Measurements from ENCODE around the gene MALRD1.
"Not testable (repeated sequence)": the region's sequence is repeated elsewhere in the genome, so short reads cannot be mapped to it uniquely, and the experiment has no call there.

Gene MALRD1

GRCh38 chr10:19498393-19499290 lies 450.0 kb downstream of the MALRD1 start:
- DNase-seq, result no peak

DNA sequence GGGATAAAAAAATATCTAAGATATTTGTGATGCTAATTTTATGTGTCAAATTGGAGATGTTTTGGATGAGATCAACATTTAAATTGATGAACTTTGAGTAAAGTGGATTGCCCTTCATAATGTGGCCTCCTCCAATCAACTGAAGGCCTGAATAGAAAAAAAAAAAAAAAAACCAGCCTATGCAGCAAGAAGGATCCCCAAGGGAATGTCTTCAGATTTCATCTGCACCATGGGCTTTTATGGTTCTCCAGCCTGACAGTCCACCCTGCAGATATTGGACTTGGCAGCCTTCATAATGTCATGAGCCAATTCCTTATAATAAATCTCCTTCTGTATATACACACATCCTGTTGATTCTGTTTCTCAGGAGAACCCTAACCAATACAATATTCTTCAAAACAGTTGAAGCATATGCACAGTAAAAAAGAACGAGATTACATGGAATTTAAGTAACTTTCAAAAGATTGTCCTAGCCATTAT lies 450.7 kb downstream of the MALRD1 start:
- no peak for DNase-seq

DNA sequence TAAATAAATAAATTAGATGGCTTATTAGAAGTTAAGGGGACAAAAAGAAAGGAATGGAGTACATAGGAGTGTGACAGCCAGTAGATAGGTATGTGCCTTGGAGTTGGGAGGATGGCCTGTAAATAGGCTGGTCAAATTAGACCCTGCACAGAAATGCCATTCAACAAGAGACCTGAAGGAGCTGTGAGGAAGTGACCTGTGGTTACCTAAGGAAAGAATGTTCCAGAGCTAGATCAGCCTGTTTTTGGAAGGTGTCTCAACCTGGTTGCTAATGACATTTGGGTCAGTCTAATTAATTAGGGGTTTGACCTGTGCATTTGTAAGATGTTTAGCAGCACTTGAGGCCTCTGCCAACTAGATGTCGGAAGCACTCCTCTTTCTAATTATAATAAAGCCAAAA lies 452.4 kb downstream of the MALRD1 start:
- no peak for DNase-seq

DNA sequence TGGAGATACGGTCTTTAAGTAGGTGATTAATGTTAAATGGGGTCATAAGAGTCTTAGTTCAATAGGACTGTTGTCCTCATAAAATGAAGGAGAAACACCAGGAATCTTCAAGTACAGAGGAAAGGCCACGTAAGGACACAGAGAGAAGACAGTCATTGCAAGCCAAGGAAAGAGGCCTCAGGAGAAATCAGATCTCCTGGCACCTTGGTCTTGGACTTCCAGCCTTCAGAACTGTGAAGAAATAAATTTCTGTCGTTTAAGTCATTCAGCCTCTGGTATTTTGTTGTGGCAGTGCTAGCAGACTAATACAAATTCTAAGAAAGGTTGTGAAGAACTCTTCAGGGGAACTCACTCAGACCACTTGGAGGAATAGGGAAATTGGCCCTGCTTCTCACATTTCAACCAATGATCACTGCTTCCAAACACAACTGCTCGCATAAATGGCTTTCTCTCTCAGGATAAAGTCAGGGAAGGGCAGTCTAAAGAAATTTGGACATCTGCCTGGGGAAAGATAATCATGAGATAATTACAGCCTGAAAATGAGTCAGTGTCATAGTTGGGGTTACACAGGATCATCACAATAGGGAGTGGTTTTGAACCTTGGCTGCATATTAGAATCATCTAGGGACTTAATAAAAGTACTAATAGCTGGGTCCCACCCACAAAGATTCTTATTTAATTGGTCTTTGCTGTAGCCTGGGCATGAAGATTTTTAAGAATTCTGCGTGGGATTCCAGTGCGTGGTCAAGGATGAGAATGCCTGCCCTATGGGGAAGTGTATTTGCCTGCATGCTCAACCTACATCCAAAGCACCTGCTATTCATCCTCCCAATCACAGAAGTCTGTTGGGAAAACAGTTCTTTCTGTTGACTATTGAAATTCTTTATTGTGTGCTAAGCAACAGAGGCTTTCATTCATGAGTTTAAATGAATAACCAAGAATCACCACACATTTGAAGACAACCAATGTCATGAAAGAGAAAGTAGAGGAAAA lies 457.0 kb downstream of the MALRD1 start:
- DNase-seq, result no peak

DNA sequence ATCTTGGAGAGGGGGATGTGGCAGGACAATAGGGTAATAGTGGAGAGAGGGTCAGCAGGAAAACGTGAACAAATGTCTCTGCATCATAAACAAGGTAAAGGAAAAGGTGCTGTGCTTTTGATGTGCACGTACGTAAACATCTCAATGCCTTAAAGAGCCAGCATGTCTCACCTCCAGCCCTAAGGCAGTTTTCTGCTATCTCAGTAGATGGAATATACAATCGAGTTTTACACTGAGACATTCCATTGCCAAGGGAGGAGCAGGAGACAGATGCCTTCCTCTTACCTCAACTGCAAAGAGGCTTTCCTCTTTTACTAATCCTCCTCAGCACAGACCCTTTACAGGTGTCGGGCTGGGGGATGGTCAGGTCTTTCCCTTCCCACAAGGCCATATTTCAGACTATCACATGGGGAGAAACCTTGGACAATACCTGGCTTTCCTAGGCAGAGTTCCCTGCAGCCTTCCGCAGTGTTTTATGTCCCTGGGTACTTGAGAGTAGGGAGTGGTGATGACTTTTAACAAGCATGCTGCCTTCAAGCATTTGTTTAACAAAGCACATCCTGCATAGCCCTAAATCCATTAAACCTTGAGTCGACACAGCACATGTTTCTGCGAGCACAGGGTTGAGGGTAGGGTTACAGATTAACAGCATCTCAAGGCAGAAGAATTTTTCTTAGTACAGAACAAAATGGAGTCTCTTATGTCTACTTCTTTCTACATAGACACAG lies 461.6 kb downstream of the MALRD1 start:
- DNase-seq, result not testable (repeated sequence)

GRCh38 chr10:19518109-19518508 lies 469.5 kb downstream of the MALRD1 start:
- DNase-seq, result no peak

- no peak for DNase-seq
Measured at GRCh38 chr10:19518632-19519031, 470.0 kb downstream of the MALRD1 start.

- DNase-seq, result no peak
Measured at GRCh38 chr10:19531324-19531723, 482.7 kb downstream of the MALRD1 start.

GRCh38 chr10:19532411-19532810 lies 483.8 kb downstream of the MALRD1 start:
- no peak for DNase-seq

DNA sequence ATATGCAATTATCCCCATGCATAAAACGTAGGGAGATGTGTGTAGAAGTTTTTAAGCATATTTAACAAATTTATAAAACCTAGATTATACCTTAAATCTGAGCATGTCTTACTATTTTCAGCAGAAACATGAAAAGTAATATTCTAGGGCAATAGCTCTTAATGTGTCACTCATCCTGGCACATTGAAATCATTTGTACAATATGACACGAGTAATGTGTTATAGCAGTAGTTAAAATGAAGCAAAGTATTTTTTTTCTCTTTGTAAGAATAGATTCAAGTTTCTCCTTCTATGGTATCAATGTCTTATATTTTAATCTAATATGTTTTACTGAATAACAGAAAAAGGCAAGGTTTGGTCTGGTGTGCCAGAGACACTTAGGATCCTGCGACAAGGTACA lies 492.7 kb downstream of the MALRD1 start:
- DNase-seq, result no peak

- DNase-seq, result no peak
Measured at GRCh38 chr10:19546224-19546623, 497.6 kb downstream of the MALRD1 start.

- DNase-seq, result no peak
Measured at GRCh38 chr10:19549503-19549902, 500.9 kb downstream of the MALRD1 start.

GRCh38 chr10:19556666-19557065 lies 508.1 kb downstream of the MALRD1 start:
- DNase-seq, result no peak

GRCh38 chr10:19561181-19561580 lies 512.6 kb downstream of the MALRD1 start:
- no peak for DNase-seq

GRCh38 chr10:19563388-19564141 lies 515.0 kb downstream of the MALRD1 start:
- no peak for DNase-seq

- no peak for DNase-seq
Measured at GRCh38 chr10:19570120-19570519, 521.5 kb downstream of the MALRD1 start.

DNA sequence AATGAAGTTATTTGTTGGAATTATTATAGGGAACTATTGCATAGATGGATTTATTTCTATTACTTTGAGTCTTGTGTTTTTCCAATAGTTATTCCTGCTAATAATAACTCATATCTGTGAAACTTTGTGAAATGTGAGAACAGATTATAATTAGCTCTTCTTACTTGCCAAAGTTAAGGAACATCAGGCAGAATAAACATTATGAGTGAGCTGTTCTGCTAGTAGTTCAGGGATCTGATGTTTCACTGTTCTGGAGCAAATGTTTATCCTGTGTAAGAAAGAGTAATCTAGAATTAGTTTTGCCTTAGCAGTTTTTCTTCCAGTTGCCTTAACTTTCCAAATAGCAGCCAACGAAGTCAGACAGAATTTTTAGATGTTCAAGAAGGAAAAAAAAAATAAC lies 522.4 kb downstream of the MALRD1 start:
- DNase-seq, result no peak

DNA sequence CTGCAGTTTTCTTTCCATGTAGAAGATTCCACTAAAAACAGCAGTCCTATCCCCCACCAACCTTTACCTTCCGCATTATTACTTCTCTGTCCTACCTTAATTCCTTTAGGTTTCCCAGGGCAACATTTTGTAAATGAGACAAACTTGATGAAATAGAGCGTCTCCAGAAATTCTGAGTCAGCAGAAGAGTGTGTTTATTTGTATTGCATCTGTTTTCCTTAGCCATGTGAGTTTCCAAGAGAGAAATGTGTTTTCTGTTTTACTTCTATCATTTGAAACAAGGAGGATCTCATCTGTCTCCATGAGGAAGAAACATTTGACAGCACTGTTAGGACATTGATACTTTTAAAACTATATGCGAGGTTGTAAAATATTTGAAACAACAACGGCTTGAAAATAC lies 523.5 kb downstream of the MALRD1 start:
- DNase-seq, result no peak

DNA sequence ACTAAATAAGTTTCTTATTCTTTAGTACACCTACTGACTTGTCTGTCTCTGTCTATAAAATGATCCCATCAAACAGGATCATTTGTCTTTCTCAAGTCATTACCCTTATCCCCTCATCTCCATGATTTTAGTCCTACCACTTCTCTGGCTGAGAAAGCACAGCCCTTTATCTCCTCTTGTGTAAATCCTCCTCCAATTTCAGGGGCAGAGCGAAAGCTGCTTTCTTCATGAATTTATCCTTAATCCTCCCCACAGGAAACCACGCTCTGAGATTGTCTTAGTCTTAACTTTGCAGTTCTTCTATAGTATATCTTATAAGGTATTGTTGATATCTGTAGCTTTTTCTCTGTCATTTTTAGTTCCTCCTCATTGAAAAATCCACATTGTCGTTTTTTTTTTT lies 528.0 kb downstream of the MALRD1 start:
- DNase-seq, result no peak

DNA sequence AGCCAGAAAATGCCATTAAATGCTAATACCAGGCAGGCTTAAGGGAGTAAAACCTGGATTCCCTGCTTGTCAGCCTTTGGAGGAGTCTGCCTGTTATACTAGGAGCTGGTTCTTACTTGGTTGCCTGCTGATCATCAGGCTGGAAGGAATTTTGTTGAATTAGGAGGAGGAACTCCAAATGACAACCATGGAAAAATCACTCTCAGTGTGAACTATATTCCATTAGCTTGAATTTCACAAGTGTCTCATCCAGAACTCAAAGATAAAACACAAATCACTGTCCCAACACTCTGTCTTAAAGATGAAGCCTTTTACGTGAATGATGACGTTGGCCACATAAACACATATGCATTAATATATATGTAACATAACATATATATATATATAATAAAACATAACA lies 528.8 kb downstream of the MALRD1 start:
- no peak for DNase-seq

DNA sequence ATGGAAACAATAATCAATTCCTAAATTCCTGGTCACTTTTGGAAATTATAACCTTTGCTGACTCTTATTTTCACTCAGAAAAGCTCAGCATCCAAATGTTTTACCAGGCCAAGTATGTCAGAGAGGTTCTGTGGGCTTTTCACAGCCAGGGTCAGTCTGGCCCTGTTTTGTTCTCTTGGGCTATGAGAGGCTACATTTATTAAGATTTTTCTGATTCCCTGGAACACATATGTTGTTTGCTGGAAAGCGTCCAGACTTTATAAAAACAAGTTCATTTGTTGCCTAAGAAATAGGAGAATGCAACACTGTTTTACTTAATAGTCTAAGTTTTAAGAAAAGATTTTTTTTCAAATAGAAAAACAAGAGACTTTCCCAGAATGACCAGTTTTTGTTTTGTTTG lies 529.2 kb downstream of the MALRD1 start:
- DNase-seq, result no peak

- no peak for DNase-seq
Measured at GRCh38 chr10:19578571-19578970, 530.0 kb downstream of the MALRD1 start.
